ENCODE data around the gene RALGAPA1. TPM values are rescaled to one million over a fixed set of nuclear protein-coding genes. Genes with fewer than 3 reads are reported as not detected.

Gene RALGAPA1
- total and polyA plus RNA-seq, 3 experiments from 2014 or later = 28.2 to 37.9 (median 29.3) TPM

GRCh38 chr14:35705636-35706035 lies 103.5 kb downstream of the RALGAPA1 start:
- Mint-ChIP-seq H3K36me3 (peaks cover 33 to 48% (median 37%) of the 10 kb centered on the region in 3 donors), H3K4me3 (no peak overlapping the region), H3K9me3 (no peaks in the 10 kb centered on the region), H3K27ac (no peak overlapping the region), H3K27me3 (no peaks in the 10 kb centered on the region), H3K4me1 (peaks cover 0 to 8% (median 0%) of the 10 kb centered on the region in 3 donors)
- Histone ChIP-seq H3K4me3 (ENCODE audit: low read length) (no peak overlapping the region), H3K27ac (ENCODE audit: low read depth, low read length) (no peak overlapping the region), H3K9me3 (ENCODE audit: low read length) (no peaks in the 10 kb centered on the region), H3K27me3 (ENCODE audit: insufficient read depth, low read length, poor library complexity, severe bottlenecking) (no peaks in the 10 kb centered on the region), H3K4me1 (ENCODE audit: insufficient read depth, low read length) (no peaks in the 10 kb centered on the region), H3K36me3 (ENCODE audit: insufficient read depth, low read length) (no peaks in the 10 kb centered on the region)
- no peak for DNase-seq
- CTCF ChIA-PET = no interaction called here
- POLR2A ChIA-PET = no interaction called here

GRCh38 chr14:35704793-35705493 lies 104.2 kb downstream of the RALGAPA1 start:
- H3K4me3 Mint-ChIP-seq = no peak overlapping the region
- H3K27me3 ChIP-seq (ENCODE audit: insufficient read depth, low read length, poor library complexity, severe bottlenecking) = no peaks in the 10 kb centered on the region
- no peak overlapping the region for H3K4me3 ChIP-seq (ENCODE audit: low read length)
- no peaks in the 10 kb centered on the region for H3K9me3 ChIP-seq (ENCODE audit: low read length)
- DNase-seq = no peak
- no peaks in the 10 kb centered on the region for H3K4me1 ChIP-seq (ENCODE audit: insufficient read depth, low read length)
- POLR2A ChIA-PET = no interaction called here
- H3K4me1 Mint-ChIP-seq = peaks cover 0 to 8% (median 0%) of the 10 kb centered on the region in 3 donors
- H3K36me3 ChIP-seq (ENCODE audit: insufficient read depth, low read length) = no peaks in the 10 kb centered on the region
- peak overlapping the region in 3 of 8 donors; percentile 44 to 85 (median 48) for H3K27ac Mint-ChIP-seq
- no peak overlapping the region for H3K27ac ChIP-seq (ENCODE audit: low read depth, low read length)
- H3K9me3 Mint-ChIP-seq = no peaks in the 10 kb centered on the region
- CTCF ChIA-PET = no interaction called here
- no peaks in the 10 kb centered on the region for H3K27me3 Mint-ChIP-seq
- peaks cover 33 to 48% (median 36%) of the 10 kb centered on the region in 3 donors for H3K36me3 Mint-ChIP-seq

- H3K9me3 ChIP-seq (ENCODE audit: low read length) = no peaks in the 10 kb centered on the region
- Mint-ChIP-seq H3K36me3 (peaks cover 9 to 26% (median 14%) of the 10 kb centered on the region in 3 donors), H3K27ac (no peak overlapping the region), H3K4me3 (no peak overlapping the region), H3K9me3 (no peaks in the 10 kb centered on the region), H3K4me1 (peaks cover 5 to 11% (median 10%) of the 10 kb centered on the region in 3 donors), H3K27me3 (no peaks in the 10 kb centered on the region)
- no peaks in the 10 kb centered on the region for H3K36me3 ChIP-seq (ENCODE audit: insufficient read depth, low read length)
- no peak overlapping the region for H3K27ac ChIP-seq (ENCODE audit: low read depth, low read length)
- DNase-seq = no peak
- H3K4me1 ChIP-seq (ENCODE audit: insufficient read depth, low read length) = no peaks in the 10 kb centered on the region
- no peak overlapping the region for H3K4me3 ChIP-seq (ENCODE audit: low read length)
- ChIA-PET CTCF (no interaction called here), POLR2A (no interaction called here)
- H3K27me3 ChIP-seq (ENCODE audit: insufficient read depth, low read length, poor library complexity, severe bottlenecking) = no peaks in the 10 kb centered on the region
These were observed 107.6 kb downstream of the RALGAPA1 start for GRCh38 chr14:35701531-35701930.

- H3K9me3 Mint-ChIP-seq = no peaks in the 10 kb centered on the region
- Histone ChIP-seq H3K4me3 (ENCODE audit: low read length) (no peak overlapping the region), H3K9me3 (ENCODE audit: low read length) (no peaks in the 10 kb centered on the region), H3K36me3 (ENCODE audit: insufficient read depth, low read length) (no peaks in the 10 kb centered on the region), H3K4me1 (ENCODE audit: insufficient read depth, low read length) (no peaks in the 10 kb centered on the region), H3K27ac (ENCODE audit: low read depth, low read length) (no peak overlapping the region), H3K27me3 (ENCODE audit: insufficient read depth, low read length, poor library complexity, severe bottlenecking) (no peaks in the 10 kb centered on the region)
- H3K27me3 Mint-ChIP-seq = no peaks in the 10 kb centered on the region
- peaks cover 0 to 16% (median 6%) of the 10 kb centered on the region in 3 donors for H3K36me3 Mint-ChIP-seq
- H3K4me3 Mint-ChIP-seq = no peak overlapping the region
- POLR2A ChIA-PET = no interaction called here
- CTCF ChIA-PET = no interaction called here
- no peak for DNase-seq
- peak overlapping the region in 1 of 8 donors; percentile 29 for H3K27ac Mint-ChIP-seq
- H3K4me1 Mint-ChIP-seq = peaks cover 5 to 12% (median 8%) of the 10 kb centered on the region in 3 donors
These were observed 109.2 kb downstream of the RALGAPA1 start for GRCh38 chr14:35699791-35700444.

GRCh38 chr14:35696575-35696974 lies 112.5 kb downstream of the RALGAPA1 start:
- no peaks in the 10 kb centered on the region for H3K4me1 ChIP-seq (ENCODE audit: insufficient read depth, low read length)
- no peaks in the 10 kb centered on the region for H3K36me3 ChIP-seq (ENCODE audit: insufficient read depth, low read length)
- no peaks in the 10 kb centered on the region for H3K9me3 Mint-ChIP-seq
- H3K4me3 ChIP-seq (ENCODE audit: low read length) = no peak overlapping the region
- ChIA-PET POLR2A (no interaction called here), CTCF (no interaction called here)
- no peak for DNase-seq
- H3K4me3 Mint-ChIP-seq = no peak overlapping the region
- H3K9me3 ChIP-seq (ENCODE audit: low read length) = no peaks in the 10 kb centered on the region
- peaks cover 5 to 12% (median 8%) of the 10 kb centered on the region in 3 donors for H3K4me1 Mint-ChIP-seq
- H3K27me3 Mint-ChIP-seq = no peaks in the 10 kb centered on the region
- no peaks in the 10 kb centered on the region for H3K27me3 ChIP-seq (ENCODE audit: insufficient read depth, low read length, poor library complexity, severe bottlenecking)
- H3K36me3 Mint-ChIP-seq = peaks cover 0 to 6% (median 3%) of the 10 kb centered on the region in 3 donors
- H3K27ac Mint-ChIP-seq = peak overlapping the region in 4 of 8 donors; percentile 14 to 34 (median 23)
- no peak overlapping the region for H3K27ac ChIP-seq (ENCODE audit: low read depth, low read length)

GRCh38 chr14:35696119-35696518 lies 113.0 kb downstream of the RALGAPA1 start:
- ChIA-PET CTCF (no interaction called here), POLR2A (no interaction called here)
- no peak for DNase-seq
- Mint-ChIP-seq H3K36me3 (peaks cover 0 to 6% (median 3%) of the 10 kb centered on the region in 3 donors), H3K27ac (no peak overlapping the region), H3K27me3 (no peaks in the 10 kb centered on the region), H3K4me1 (peaks cover 5 to 12% (median 8%) of the 10 kb centered on the region in 3 donors), H3K9me3 (no peaks in the 10 kb centered on the region), H3K4me3 (no peak overlapping the region)
- no peaks in the 10 kb centered on the region for H3K4me1 ChIP-seq (ENCODE audit: insufficient read depth, low read length)
- H3K36me3 ChIP-seq (ENCODE audit: insufficient read depth, low read length) = no peaks in the 10 kb centered on the region
- H3K4me3 ChIP-seq (ENCODE audit: low read length) = no peak overlapping the region
- H3K9me3 ChIP-seq (ENCODE audit: low read length) = no peaks in the 10 kb centered on the region
- H3K27ac ChIP-seq (ENCODE audit: low read depth, low read length) = no peak overlapping the region
- no peaks in the 10 kb centered on the region for H3K27me3 ChIP-seq (ENCODE audit: insufficient read depth, low read length, poor library complexity, severe bottlenecking)

GRCh38 chr14:35695647-35696046 lies 113.4 kb downstream of the RALGAPA1 start:
- ChIA-PET CTCF (no interaction called here), POLR2A (no interaction called here)
- H3K9me3 Mint-ChIP-seq = no peaks in the 10 kb centered on the region

GRCh38 chr14:35695072-35695471 lies 114.0 kb downstream of the RALGAPA1 start:
- POLR2A ChIA-PET = no interaction called here
- no peak overlapping the region for H3K27ac ChIP-seq (ENCODE audit: low read depth, low read length)
- Mint-ChIP-seq H3K36me3 (peaks cover 0 to 6% (median 2%) of the 10 kb centered on the region in 3 donors), H3K9me3 (no peaks in the 10 kb centered on the region), H3K4me3 (no peak overlapping the region), H3K27ac (no peak overlapping the region), H3K27me3 (no peaks in the 10 kb centered on the region), H3K4me1 (peaks cover 5 to 12% (median 8%) of the 10 kb centered on the region in 3 donors)
- no peaks in the 10 kb centered on the region for H3K4me1 ChIP-seq (ENCODE audit: insufficient read depth, low read length)
- CTCF ChIA-PET = no interaction called here
- H3K27me3 ChIP-seq (ENCODE audit: insufficient read depth, low read length, poor library complexity, severe bottlenecking) = no peaks in the 10 kb centered on the region
- no peaks in the 10 kb centered on the region for H3K9me3 ChIP-seq (ENCODE audit: low read length)
- DNase-seq = no peak
- no peaks in the 10 kb centered on the region for H3K36me3 ChIP-seq (ENCODE audit: insufficient read depth, low read length)
- no peak overlapping the region for H3K4me3 ChIP-seq (ENCODE audit: low read length)

More at GRCh38 chr14:35695647-35696046, 113.4 kb downstream of the RALGAPA1 start:
- no peak overlapping the region for H3K27ac Mint-ChIP-seq
- H3K27me3 Mint-ChIP-seq = no peaks in the 10 kb centered on the region
- H3K4me3 Mint-ChIP-seq = no peak overlapping the region
- Histone ChIP-seq H3K27ac (ENCODE audit: low read depth, low read length) (no peak overlapping the region), H3K36me3 (ENCODE audit: insufficient read depth, low read length) (no peaks in the 10 kb centered on the region), H3K4me3 (ENCODE audit: low read length) (no peak overlapping the region), H3K4me1 (ENCODE audit: insufficient read depth, low read length) (no peaks in the 10 kb centered on the region), H3K9me3 (ENCODE audit: low read length) (no peaks in the 10 kb centered on the region), H3K27me3 (ENCODE audit: insufficient read depth, low read length, poor library complexity, severe bottlenecking) (no peaks in the 10 kb centered on the region)
- DNase-seq = no peak
- H3K36me3 Mint-ChIP-seq = peaks cover 0 to 6% (median 3%) of the 10 kb centered on the region in 3 donors
- H3K4me1 Mint-ChIP-seq = peaks cover 5 to 12% (median 8%) of the 10 kb centered on the region in 3 donors
